ENCODE measurements around the gene KLKB1.
"Not testable (repeated sequence)": the region's sequence is repeated elsewhere in the genome, so short reads cannot be mapped to it uniquely, and the experiment has no call there.

Gene KLKB1

DNA sequence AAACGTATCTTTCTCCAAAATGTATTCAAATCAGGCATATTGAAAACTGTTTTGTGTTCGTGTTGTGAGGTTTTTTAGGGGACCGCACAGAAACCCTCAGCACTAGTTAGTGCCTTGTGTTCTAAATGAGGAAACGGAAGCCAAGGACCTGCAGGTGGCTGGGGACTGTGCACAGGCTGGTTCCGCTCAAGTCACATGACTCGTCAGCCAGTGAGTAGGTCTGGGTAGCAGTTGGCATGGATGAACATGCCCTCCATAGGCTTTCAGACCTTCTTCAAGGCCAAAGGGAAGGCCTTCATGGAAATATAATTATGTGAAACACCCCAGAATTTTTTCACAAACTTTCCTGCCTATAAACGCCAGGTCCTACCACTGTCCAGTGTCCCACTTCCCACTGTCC, 37.4 kb downstream of the KLKB1 start:
- no peak overlapping the region for H3K27ac ChIP-seq
- no peak overlapping the region for H3K4me3 ChIP-seq
- DNase-seq (ENCODE audit: low spot score): no peak
- TF ChIP-seq, protein P1, sequence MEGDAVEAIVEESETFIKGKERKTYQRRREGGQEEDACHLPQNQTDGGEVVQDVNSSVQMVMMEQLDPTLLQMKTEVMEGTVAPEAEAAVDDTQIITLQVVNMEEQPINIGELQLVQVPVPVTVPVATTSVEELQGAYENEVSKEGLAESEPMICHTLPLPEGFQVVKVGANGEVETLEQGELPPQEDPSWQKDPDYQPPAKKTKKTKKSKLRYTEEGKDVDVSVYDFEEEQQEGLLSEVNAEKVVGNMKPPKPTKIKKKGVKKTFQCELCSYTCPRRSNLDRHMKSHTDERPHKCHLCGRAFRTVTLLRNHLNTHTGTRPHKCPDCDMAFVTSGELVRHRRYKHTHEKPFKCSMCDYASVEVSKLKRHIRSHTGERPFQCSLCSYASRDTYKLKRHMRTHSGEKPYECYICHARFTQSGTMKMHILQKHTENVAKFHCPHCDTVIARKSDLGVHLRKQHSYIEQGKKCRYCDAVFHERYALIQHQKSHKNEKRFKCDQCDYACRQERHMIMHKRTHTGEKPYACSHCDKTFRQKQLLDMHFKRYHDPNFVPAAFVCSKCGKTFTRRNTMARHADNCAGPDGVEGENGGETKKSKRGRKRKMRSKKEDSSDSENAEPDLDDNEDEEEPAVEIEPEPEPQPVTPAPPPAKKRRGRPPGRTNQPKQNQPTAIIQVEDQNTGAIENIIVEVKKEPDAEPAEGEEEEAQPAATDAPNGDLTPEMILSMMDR (IDR thresholded peaks at IDR 0.05): no peak

DNA sequence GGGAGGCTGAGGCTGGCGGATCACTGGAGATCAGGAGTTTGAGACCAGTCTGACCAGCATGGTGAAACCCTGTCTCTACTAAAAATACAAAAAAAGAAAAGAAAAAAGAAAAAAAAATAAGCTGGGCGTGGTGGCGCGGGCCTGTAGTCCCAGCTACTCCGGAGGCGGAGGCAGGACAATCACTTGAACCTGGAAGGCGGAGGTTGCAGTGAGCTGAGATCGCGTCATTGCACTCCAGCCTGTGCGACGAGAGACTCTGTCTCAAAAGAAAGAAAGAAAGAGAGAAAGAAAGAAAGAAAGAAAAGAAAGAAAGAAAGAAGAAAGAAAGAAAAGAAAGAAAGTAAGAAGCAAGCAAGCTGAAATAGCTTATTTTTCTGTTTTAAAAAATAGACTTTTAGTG, 37.9 kb downstream of the KLKB1 start:
- not testable (repeated sequence) for H3K27ac ChIP-seq; DNase-seq (ENCODE audit: low spot score)

DNA sequence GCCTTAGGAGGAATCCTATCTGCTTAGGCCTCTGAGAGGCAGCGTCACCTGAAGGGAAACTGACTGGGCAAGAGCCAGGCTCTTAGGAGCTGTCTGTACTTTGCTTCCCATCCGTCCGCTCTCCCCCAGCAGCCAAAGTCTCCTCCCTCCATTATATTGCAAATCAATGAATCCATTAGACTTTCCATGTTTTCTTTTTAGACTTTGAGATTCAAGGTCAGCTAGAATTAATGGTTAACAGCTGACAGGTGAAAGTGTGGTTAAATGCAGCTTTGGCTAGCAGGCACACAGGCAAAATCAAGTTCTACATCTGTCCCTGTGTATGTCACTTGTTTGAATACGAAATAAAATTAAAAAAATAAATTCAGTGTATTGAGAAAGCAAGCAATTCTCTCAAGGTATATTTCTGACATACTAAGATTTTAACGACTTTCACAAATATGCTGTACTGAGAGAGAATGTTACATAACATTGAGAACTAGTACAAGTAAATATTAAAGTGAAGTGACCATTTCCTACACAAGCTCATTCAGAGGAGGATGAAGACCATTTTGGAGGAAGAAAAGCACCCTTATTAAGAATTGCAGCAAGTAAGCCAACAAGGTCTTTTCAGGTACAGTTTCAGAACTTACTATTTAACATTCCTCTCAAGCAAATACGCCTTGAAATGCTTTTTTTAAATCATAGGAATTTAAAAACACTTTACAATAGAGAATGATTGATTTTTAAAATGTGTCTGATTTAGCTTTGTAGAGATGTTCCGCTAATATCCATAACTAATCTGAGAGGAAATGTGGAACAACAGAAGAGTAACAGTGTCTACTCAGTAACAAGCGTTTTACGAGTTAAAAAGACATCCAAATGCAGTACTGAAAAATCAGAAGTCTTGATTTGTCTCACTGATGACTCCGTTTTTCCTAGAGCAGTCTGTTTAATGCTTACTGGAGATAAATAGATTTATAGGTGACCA, 38.7 kb downstream of the KLKB1 start, which contains the start of gene F11:
F11 (plus strand) TSS at position 507 of the 970 bp plus-strand sequence. CDS start 948 bp downstream, outside the sequence.
- TF ChIP-seq, protein P1 (IDR thresholded peaks at IDR 0.05): no peak
- Histone ChIP-seq H3K27ac (no peak within 1 kb of the TSS), H3K4me3 (no peak within 1 kb of the TSS)
- no peak for DNase-seq (ENCODE audit: low spot score)

More for the DNA sequence above, 37.9 kb downstream of the KLKB1 start:
- not testable (repeated sequence) for H3K4me3 ChIP-seq

DNA sequence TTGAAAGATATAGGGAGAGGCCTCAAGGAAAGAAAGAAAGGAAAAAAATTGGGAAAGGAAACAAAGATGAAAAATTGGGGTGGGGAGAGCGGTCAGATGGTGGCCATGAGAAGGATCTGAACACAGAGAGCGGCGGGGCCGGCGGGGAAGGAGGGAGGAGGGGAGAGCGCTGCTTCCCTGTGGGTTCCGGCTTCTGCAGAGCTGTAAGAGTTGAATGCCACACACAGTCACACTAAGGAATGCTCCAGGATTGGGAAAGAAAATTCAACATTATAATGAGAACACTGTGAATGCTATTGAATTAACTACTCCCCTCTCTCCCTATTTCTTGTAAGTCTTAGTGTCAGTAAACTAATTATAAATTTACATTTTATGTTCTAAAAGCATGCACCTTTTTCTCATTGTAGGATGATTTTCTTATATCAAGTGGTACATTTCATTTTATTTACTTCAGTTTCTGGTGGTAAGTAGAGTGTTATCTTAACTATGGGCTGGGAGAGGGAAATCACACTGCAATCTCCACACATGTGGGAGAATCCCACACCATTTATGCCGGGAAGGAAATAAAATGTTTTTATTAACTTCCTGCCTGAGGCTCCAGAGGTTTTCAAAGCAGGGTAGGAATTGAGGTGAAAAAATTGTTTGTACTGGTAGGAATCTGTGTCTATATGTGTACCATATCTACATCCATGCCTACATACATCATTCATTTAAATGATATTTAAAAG, 39.6 kb downstream of the KLKB1 start:
- TF ChIP-seq, protein P1 (IDR thresholded peaks at IDR 0.05): no peak
- no peak overlapping the region for H3K27ac ChIP-seq
- no peak overlapping the region for H3K4me3 ChIP-seq
- DNase-seq (ENCODE audit: low spot score): no peak

DNA sequence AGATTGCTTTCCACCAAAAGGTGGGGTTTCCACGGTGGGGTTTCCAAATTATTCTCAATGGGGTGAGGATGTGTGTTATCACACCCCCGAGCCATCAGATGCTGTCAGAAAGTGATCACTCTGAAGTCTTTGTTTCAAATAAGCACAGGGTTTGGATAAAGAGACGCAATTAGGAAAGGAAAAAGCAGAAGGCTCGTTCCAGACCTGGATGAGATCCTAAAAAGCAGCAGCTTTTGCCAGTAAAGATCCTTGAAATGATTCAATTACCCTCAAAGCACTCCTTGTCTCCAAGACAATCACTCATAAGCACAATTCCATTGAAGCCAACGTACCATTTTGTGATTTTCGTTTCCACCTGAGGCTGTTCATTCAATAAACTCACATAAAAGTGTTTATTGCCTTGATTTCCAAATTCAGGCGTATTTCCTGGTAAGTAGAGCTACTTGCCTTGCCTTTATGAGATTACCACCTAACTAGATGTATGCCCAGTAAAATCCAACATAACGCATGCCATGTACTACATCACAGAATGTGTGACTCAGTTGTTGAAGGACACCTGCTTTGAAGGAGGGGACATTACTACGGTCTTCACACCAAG, 43.9 kb downstream of the KLKB1 start:
- no peak overlapping the region for H3K4me3 ChIP-seq
- TF ChIP-seq, protein P1 (IDR thresholded peaks at IDR 0.05): no peak
- no peak overlapping the region for H3K27ac ChIP-seq
- no peak for DNase-seq (ENCODE audit: low spot score)

DNA sequence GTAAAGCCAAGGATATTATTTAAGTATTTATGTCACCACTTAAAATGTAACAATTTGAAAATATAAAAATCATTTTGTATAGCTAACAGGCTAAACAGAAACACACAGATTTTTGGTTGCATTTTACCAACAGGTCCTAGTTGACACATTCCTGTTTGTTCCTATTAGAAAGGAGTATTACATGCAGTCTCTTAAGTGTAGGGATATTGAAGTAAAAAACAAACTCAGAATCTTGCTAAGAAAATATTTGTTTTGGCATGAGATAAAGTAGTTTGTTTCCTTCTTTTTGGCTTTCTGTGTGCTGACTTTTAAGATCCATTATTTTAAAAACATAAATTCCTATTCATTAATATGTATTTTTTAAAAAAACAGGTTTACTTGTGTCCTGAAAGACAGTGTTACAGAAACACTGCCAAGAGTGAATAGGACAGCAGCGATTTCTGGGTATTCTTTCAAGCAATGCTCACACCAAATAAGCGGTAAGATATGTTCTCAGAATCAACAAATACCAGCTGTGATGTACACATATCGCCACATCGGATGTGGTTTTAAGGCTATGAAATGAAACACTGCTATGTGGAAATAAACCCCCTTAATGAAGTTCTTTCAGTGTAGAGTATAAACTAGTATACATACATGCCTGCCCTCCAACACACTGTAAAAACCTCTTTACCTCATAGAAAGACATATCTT, 45.5 kb downstream of the KLKB1 start:
- no peak for DNase-seq (ENCODE audit: low spot score)
- Histone ChIP-seq H3K4me3 (no peak overlapping the region), H3K27ac (no peak overlapping the region)
- TF ChIP-seq, protein P1 (IDR thresholded peaks at IDR 0.05): no peak

DNA sequence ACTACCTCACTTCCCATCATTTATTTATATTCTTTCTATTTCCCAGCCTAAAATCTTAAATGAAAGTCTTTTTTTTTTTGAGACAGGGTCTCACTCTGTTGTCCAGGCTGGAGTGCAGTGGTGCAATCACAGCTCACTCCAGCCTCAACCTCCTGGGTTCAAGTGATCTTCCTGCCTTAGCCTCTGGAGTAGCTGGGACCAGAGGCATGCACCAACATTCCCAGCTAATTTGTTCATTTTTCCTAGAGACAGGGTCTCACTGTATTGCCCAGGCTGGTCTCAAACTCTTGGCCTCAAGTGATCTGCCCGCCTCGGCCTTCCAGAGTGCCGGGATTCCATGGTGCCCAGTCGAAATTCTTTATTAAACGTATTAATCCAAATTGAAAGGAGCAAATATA, 46.1 kb downstream of the KLKB1 start:
- H3K4me3 ChIP-seq; H3K27ac ChIP-seq; DNase-seq (ENCODE audit: low spot score): not testable (repeated sequence)

All from coronary artery (tissue), 2 donors.